Measurements from ENCODE around the gene ERFE.

The ERFE gene

GRCh38 chr2:238126775-238127164 lies 32.0 kb upstream of the ERFE start:
- no peak overlapping the region for H3K4me3 ChIP-seq (ENCODE audit: low read depth in 1 of 2, low read length in 2 of 2)
- H3K4me1 ChIP-seq (ENCODE audit: control insufficient read depth in 1 of 2, insufficient read depth in 2 of 2, low read length in 2 of 2) = peaks cover 0 to 3% of the 10 kb centered on the region in 2 donors
- no peaks in the 10 kb centered on the region for H3K9me3 ChIP-seq (ENCODE audit: control insufficient read depth in 1 of 2, low read length in 2 of 2)
- no peak overlapping the region for H3K9ac ChIP-seq (ENCODE audit: low read depth in 1 of 2, low read length in 2 of 2)
- H3K27ac ChIP-seq (ENCODE audit: low read depth, low read length) = no peak overlapping the region
- no peaks in the 10 kb centered on the region for H3K36me3 ChIP-seq (ENCODE audit: control insufficient read depth in 1 of 2, insufficient read depth in 2 of 2, low read length in 2 of 2)
- H3K27me3 ChIP-seq (ENCODE audit: control insufficient read depth in 1 of 2, insufficient read depth in 2 of 2, low read length in 2 of 2) = no peaks in the 10 kb centered on the region

GRCh38 chr2:238127165-238128060 lies 31.4 kb upstream of the ERFE start:
- Histone ChIP-seq H3K9me3 (ENCODE audit: control insufficient read depth in 1 of 2, low read length in 2 of 2) (no peaks in the 10 kb centered on the region), H3K4me3 (ENCODE audit: low read depth in 1 of 2, low read length in 2 of 2) (no peak overlapping the region), H3K4me1 (ENCODE audit: control insufficient read depth in 1 of 2, insufficient read depth in 2 of 2, low read length in 2 of 2) (peaks cover 0 to 3% of the 10 kb centered on the region in 2 donors), H3K27me3 (ENCODE audit: control insufficient read depth in 1 of 2, insufficient read depth in 2 of 2, low read length in 2 of 2) (no peaks in the 10 kb centered on the region), H3K36me3 (ENCODE audit: control insufficient read depth in 1 of 2, insufficient read depth in 2 of 2, low read length in 2 of 2) (no peaks in the 10 kb centered on the region), H3K9ac (ENCODE audit: low read depth in 1 of 2, low read length in 2 of 2) (no peak overlapping the region), H3K27ac (ENCODE audit: low read depth, low read length) (no peak overlapping the region)

GRCh38 chr2:238128061-238128440 lies 30.7 kb upstream of the ERFE start:
- no peaks in the 10 kb centered on the region for H3K36me3 ChIP-seq (ENCODE audit: control insufficient read depth in 1 of 2, insufficient read depth in 2 of 2, low read length in 2 of 2)
- no peak overlapping the region for H3K27ac ChIP-seq (ENCODE audit: low read depth, low read length)
- peaks cover 0 to 3% of the 10 kb centered on the region in 2 donors for H3K4me1 ChIP-seq (ENCODE audit: control insufficient read depth in 1 of 2, insufficient read depth in 2 of 2, low read length in 2 of 2)
- H3K9me3 ChIP-seq (ENCODE audit: control insufficient read depth in 1 of 2, low read length in 2 of 2) = no peaks in the 10 kb centered on the region
- H3K9ac ChIP-seq (ENCODE audit: low read depth in 1 of 2, low read length in 2 of 2) = no peak overlapping the region
- H3K27me3 ChIP-seq (ENCODE audit: control insufficient read depth in 1 of 2, insufficient read depth in 2 of 2, low read length in 2 of 2) = no peaks in the 10 kb centered on the region
- H3K4me3 ChIP-seq (ENCODE audit: low read depth in 1 of 2, low read length in 2 of 2) = no peak overlapping the region

- Histone ChIP-seq H3K9ac (ENCODE audit: low read depth in 1 of 2, low read length in 2 of 2) (no peak overlapping the region), H3K36me3 (ENCODE audit: control insufficient read depth in 1 of 2, insufficient read depth in 2 of 2, low read length in 2 of 2) (no peaks in the 10 kb centered on the region), H3K27ac (ENCODE audit: low read depth, low read length) (no peak overlapping the region), H3K4me3 (ENCODE audit: low read depth in 1 of 2, low read length in 2 of 2) (no peak overlapping the region), H3K27me3 (ENCODE audit: control insufficient read depth in 1 of 2, insufficient read depth in 2 of 2, low read length in 2 of 2) (no peaks in the 10 kb centered on the region), H3K9me3 (ENCODE audit: control insufficient read depth in 1 of 2, low read length in 2 of 2) (no peaks in the 10 kb centered on the region), H3K4me1 (ENCODE audit: control insufficient read depth in 1 of 2, insufficient read depth in 2 of 2, low read length in 2 of 2) (peaks cover 0 to 3% of the 10 kb centered on the region in 2 donors)
Observed at GRCh38 chr2:238128534-238129001, 30.2 kb upstream of the ERFE start.

- Histone ChIP-seq H3K9me3 (ENCODE audit: control insufficient read depth in 1 of 2, low read length in 2 of 2) (no peaks in the 10 kb centered on the region), H3K4me3 (ENCODE audit: low read depth in 1 of 2, low read length in 2 of 2) (no peak overlapping the region), H3K9ac (ENCODE audit: low read depth in 1 of 2, low read length in 2 of 2) (no peak overlapping the region), H3K4me1 (ENCODE audit: control insufficient read depth in 1 of 2, insufficient read depth in 2 of 2, low read length in 2 of 2) (peaks cover 0 to 3% of the 10 kb centered on the region in 2 donors), H3K36me3 (ENCODE audit: control insufficient read depth in 1 of 2, insufficient read depth in 2 of 2, low read length in 2 of 2) (no peaks in the 10 kb centered on the region), H3K27me3 (ENCODE audit: control insufficient read depth in 1 of 2, insufficient read depth in 2 of 2, low read length in 2 of 2) (no peaks in the 10 kb centered on the region), H3K27ac (ENCODE audit: low read depth, low read length) (no peak overlapping the region)
Observed at GRCh38 chr2:238129166-238130010, 29.4 kb upstream of the ERFE start.

GRCh38 chr2:238130111-238130695 lies 28.6 kb upstream of the ERFE start:
- no peaks in the 10 kb centered on the region for H3K27me3 ChIP-seq (ENCODE audit: control insufficient read depth in 1 of 2, insufficient read depth in 2 of 2, low read length in 2 of 2)
- no peaks in the 10 kb centered on the region for H3K36me3 ChIP-seq (ENCODE audit: control insufficient read depth in 1 of 2, insufficient read depth in 2 of 2, low read length in 2 of 2)
- H3K27ac ChIP-seq (ENCODE audit: low read depth, low read length) = no peak overlapping the region
- no peaks in the 10 kb centered on the region for H3K9me3 ChIP-seq (ENCODE audit: control insufficient read depth in 1 of 2, low read length in 2 of 2)
- H3K4me1 ChIP-seq (ENCODE audit: control insufficient read depth in 1 of 2, insufficient read depth in 2 of 2, low read length in 2 of 2) = peaks cover 0 to 3% of the 10 kb centered on the region in 2 donors
- no peak overlapping the region for H3K9ac ChIP-seq (ENCODE audit: low read depth in 1 of 2, low read length in 2 of 2)
- no peak overlapping the region for H3K4me3 ChIP-seq (ENCODE audit: low read depth in 1 of 2, low read length in 2 of 2)

GRCh38 chr2:238130696-238131628 lies 27.8 kb upstream of the ERFE start:
- Histone ChIP-seq H3K4me3 (ENCODE audit: low read depth in 1 of 2, low read length in 2 of 2) (no peak overlapping the region), H3K9me3 (ENCODE audit: control insufficient read depth in 1 of 2, low read length in 2 of 2) (no peaks in the 10 kb centered on the region), H3K27ac (ENCODE audit: low read depth, low read length) (no peak overlapping the region), H3K36me3 (ENCODE audit: control insufficient read depth in 1 of 2, insufficient read depth in 2 of 2, low read length in 2 of 2) (no peaks in the 10 kb centered on the region), H3K4me1 (ENCODE audit: control insufficient read depth in 1 of 2, insufficient read depth in 2 of 2, low read length in 2 of 2) (peaks cover 0 to 3% of the 10 kb centered on the region in 2 donors), H3K27me3 (ENCODE audit: control insufficient read depth in 1 of 2, insufficient read depth in 2 of 2, low read length in 2 of 2) (no peaks in the 10 kb centered on the region), H3K9ac (ENCODE audit: low read depth in 1 of 2, low read length in 2 of 2) (no peak overlapping the region)

GRCh38 chr2:238131761-238132462 lies 26.9 kb upstream of the ERFE start:
- H3K36me3 ChIP-seq (ENCODE audit: control insufficient read depth in 1 of 2, insufficient read depth in 2 of 2, low read length in 2 of 2) = no peaks in the 10 kb centered on the region
- no peak overlapping the region for H3K4me3 ChIP-seq (ENCODE audit: low read depth in 1 of 2, low read length in 2 of 2)
- no peaks in the 10 kb centered on the region for H3K9me3 ChIP-seq (ENCODE audit: control insufficient read depth in 1 of 2, low read length in 2 of 2)
- H3K27ac ChIP-seq (ENCODE audit: low read depth, low read length) = no peak overlapping the region
- peaks cover 0 to 2% of the 10 kb centered on the region in 2 donors for H3K4me1 ChIP-seq (ENCODE audit: control insufficient read depth in 1 of 2, insufficient read depth in 2 of 2, low read length in 2 of 2)
- no peaks in the 10 kb centered on the region for H3K27me3 ChIP-seq (ENCODE audit: control insufficient read depth in 1 of 2, insufficient read depth in 2 of 2, low read length in 2 of 2)
- no peak overlapping the region for H3K9ac ChIP-seq (ENCODE audit: low read depth in 1 of 2, low read length in 2 of 2)
